Subcutaneous adipose tissue (tissue), 4 donors: Measurements from ENCODE around the gene SLC37A4. TPM values are rescaled to one million over a fixed set of nuclear protein-coding genes. Genes with fewer than 3 reads are reported as not detected.

Source experiments
- CTCF ChIP-seq: fragments of 450-650 bp; IDR thresholded peaks from one replicate; pipeline ENCODE4 v1.5.1; 2016; ENCODE audit warnings: low read depth, mild to moderate bottlenecking, control low read depth, antibody characterized with exemption, moderate library complexity
- total RNA-seq, 4 donors: library from RNA; depleted of rRNA; stranded (reverse); fragments of >200 nt; gene quantifications; one replicate each; pipeline ENCODE4 v1.1.0, GENCODE V29; 2016

Gene SLC37A4
- total RNA-seq, 4 donors from 2014 or later = 8.8 to 19.9 (median 17.4) TPM

GRCh38 chr11:119028346-119029068, 2.2 kb downstream of the SLC37A4 start:
- TF ChIP-seq CTCF = no peak

GRCh38 chr11:119027561-119028345, 2.9 kb downstream of the SLC37A4 start:
- no peak for TF ChIP-seq CTCF

- no peak for TF ChIP-seq CTCF
Measured at GRCh38 chr11:119026970-119027369, 3.7 kb downstream of the SLC37A4 start.

GRCh38 chr11:119025978-119026766, 4.5 kb downstream of the SLC37A4 start:
- TF ChIP-seq CTCF = no peak

DNA sequence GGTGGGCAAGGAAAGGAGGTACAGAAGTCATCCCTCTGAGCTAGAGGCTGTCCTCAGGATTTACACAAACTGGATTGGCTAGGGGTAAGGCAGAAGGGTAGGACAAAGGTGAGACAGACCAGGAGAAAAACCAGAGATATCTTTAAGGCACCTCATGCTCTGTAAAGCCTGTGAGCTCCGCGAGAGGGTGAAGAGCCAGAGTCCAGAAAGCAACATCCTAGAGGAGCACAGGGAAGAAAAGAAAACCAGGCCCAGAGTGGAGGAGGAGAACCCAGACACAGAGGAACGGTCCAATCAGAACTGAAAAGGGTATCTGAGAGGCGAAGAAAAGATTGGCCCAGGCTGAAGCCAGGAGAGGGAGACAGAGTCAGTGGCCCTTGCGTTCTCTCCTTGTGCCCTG, 5.1 kb downstream of the SLC37A4 start:
- TF ChIP-seq CTCF = no peak

GRCh38 chr11:119025099-119025473, 5.6 kb downstream of the SLC37A4 start:
- no peak for TF ChIP-seq CTCF
